Transverse colon (tissue), 4 donors: ENCODE data around the gene CCDC198. TPM values are rescaled to one million over a fixed set of nuclear protein-coding genes. Genes with fewer than 3 reads are reported as not detected.

ENCODE experiments used
- DNase-seq: peaks from one replicate; pipeline ENCODE4 v3.0.0-alpha.2; 2019
- H3K27ac ChIP-seq, 4 donors: fragments of 200-600 bp; sonication (generic); 2 replicates each; pipeline ENCODE4 v1.5.1; 2016 to 2018; ENCODE audit warnings: inconsistent platforms in 4 of 4
- H3K27me3 ChIP-seq: fragments of 200-600 bp; sonication (generic); 2 replicates; pipeline ENCODE4 v1.5.1; 2017; ENCODE audit warnings: inconsistent platforms
- H3K36me3 ChIP-seq, 4 donors: fragments of 200-600 bp; sonication (generic); 2 replicates each; pipeline ENCODE4 v1.5.1; 2017 to 2019; ENCODE audit warnings: inconsistent platforms in 4 of 4
- H3K4me1 ChIP-seq, 4 donors: fragments of 200-600 bp; sonication (generic); 2 replicates each; pipeline ENCODE4 v1.5.1; 2017 to 2020; ENCODE audit warnings: inconsistent platforms in 4 of 4
- H3K4me3 ChIP-seq, 4 donors: fragments of 200-600 bp; sonication (generic); 1 replicate in 1 of 4; 2 replicates in 3 of 4; pipeline versions ENCODE4 v1.5.1 to v1.6.1; 2017 to 2019; ENCODE audit warnings: inconsistent platforms in 4 of 4
- H3K9me3 ChIP-seq, 2 donors: fragments of 200-600 bp; sonication (generic); 2 replicates each; pipeline ENCODE4 v1.5.1; 2017 to 2019; ENCODE audit warnings: inconsistent platforms in 2 of 2
- CTCF ChIP-seq, 5 experiments: fragments of 200-600 bp in 3 of 5; fragments of 450-650 bp in 2 of 5; sonication (generic) in 3 of 5; IDR thresholded peaks; 1 replicate in 2 of 5; 2 replicates in 3 of 5; pipeline ENCODE4 v1.5.1; 2016 to 2017; ENCODE audit warnings: antibody characterized with exemption in 5 of 5, inconsistent platforms in 3 of 5, mild to moderate bottlenecking in 2 of 5, moderate library complexity in 1 of 5
- EP300 ChIP-seq: sonication (generic); formaldehyde crosslinking; IDR thresholded peaks from one replicate; pipeline ENCODE4 v1.6.1; 2017; ENCODE audit warnings: antibody characterized with exemption, low read depth
- POLR2A ChIP-seq: fragments of 450-650 bp; IDR thresholded peaks from one replicate; pipeline ENCODE4 v1.6.1; 2016; ENCODE audit warnings: antibody characterized with exemption, mild to moderate bottlenecking, moderate library complexity
- POLR2AphosphoS5 ChIP-seq, 3 donors: sonication (generic); formaldehyde crosslinking; IDR thresholded peaks; one replicate each; pipeline ENCODE4 v1.6.1; 2016; ENCODE audit warnings: antibody characterized with exemption in 3 of 3
- WGBS, 2 donors: methylation state at CpG; one replicate each; pipeline ENCODE4 v1.1.5; 2018; ENCODE audit warnings: low coverage in 1 of 2; 5-methylcytosine and 5-hydroxymethylcytosine counted together
- in situ Hi-C, 4 donors: fragments of 200-750 bp; cut with MboI; loops; one replicate each; pipeline versions ENCODE4 v1.15.0 to v1.15.1; 2017; ENCODE audit warnings: low sequenced_read_pairs in 3 of 4, low pct_ligation_motif_present in 1 of 4, low pct_unique_long_range_greater_than_20kb in 1 of 4
- intact Hi-C: fragments of 100-400 bp; cut with DNase I; formaldehyde crosslinking; loops from one replicate; pipeline ENCODE4 v1.15.1; 2023; ENCODE audit warnings: low total_unique reads
- total RNA-seq, 4 donors: library from RNA; depleted of rRNA; stranded (reverse); fragments of >200 nt; gene quantifications; one replicate each; pipeline ENCODE4 v1.1.0, GENCODE V29; 2016

The CCDC198 gene
- total RNA-seq, 4 donors from 2014 or later, result not detected

- in situ Hi-C loops, result loop anchor here in 1 of 4 donors (25.0 kb wide), 1 partner anchor 584 kb away; no protein-coding TSS in a partner anchor
- no peak for TF ChIP-seq EP300
- TF ChIP-seq POLR2AphosphoS5 (IDR thresholded peaks at IDR 0.05), result no peak
- no peak for TF ChIP-seq CTCF (IDR thresholded peaks at IDR 0.05)
Observed at GRCh38 chr14:57478050-57478449, 15.6 kb downstream of the CCDC198 start.

GRCh38 chr14:57470909-57471308, 22.7 kb downstream of the CCDC198 start:
- no peaks in the 10 kb centered on the region for H3K4me1 ChIP-seq
- DNase-seq, result no peak
- no peaks in the 10 kb centered on the region for H3K9me3 ChIP-seq
- H3K36me3 ChIP-seq, result no peaks in the 10 kb centered on the region
- intact Hi-C loops, result no loop called here
- no peak overlapping the region for H3K27ac ChIP-seq
- in situ Hi-C loops, result no loop called here
- H3K27me3 ChIP-seq, result no peaks in the 10 kb centered on the region
- H3K4me3 ChIP-seq, result no peak overlapping the region
- 88 to 90% methylated on average over 1 of the region's 1 CpG for WGBS, 2 donors
- TF ChIP-seq CTCF (IDR thresholded peaks at IDR 0.05), result no peak
- no peak for TF ChIP-seq EP300
- no peak for TF ChIP-seq POLR2AphosphoS5 (IDR thresholded peaks at IDR 0.05)
- no peak for TF ChIP-seq POLR2A

More at GRCh38 chr14:57478050-57478449, 15.6 kb downstream of the CCDC198 start:
- Histone ChIP-seq H3K4me3 (no peak overlapping the region), H3K27me3 (no peaks in the 10 kb centered on the region), H3K36me3 (no peaks in the 10 kb centered on the region), H3K4me1 (no peaks in the 10 kb centered on the region), H3K27ac (no peak overlapping the region), H3K9me3 (no peaks in the 10 kb centered on the region)
- intact Hi-C loops, result no loop called here
- 35 to 57% methylated on average over 2 of the region's 2 CpGs for WGBS, 2 donors
- no peak for DNase-seq

- WGBS, 2 donors, result 67% methylated on average over 6 of the region's 6 CpGs; no CpG with 5 or more reads in 1 of the 2 donors
- in situ Hi-C loops, result no loop called here
Observed at GRCh38 chr14:57464008-57464730, 29.5 kb downstream of the CCDC198 start.

GRCh38 chr14:57462551-57462950, 31.1 kb downstream of the CCDC198 start:
- Histone ChIP-seq H3K27ac (no peak overlapping the region), H3K27me3 (no peaks in the 10 kb centered on the region), H3K4me3 (no peak overlapping the region), H3K9me3 (no peaks in the 10 kb centered on the region), H3K36me3 (no peaks in the 10 kb centered on the region), H3K4me1 (no peaks in the 10 kb centered on the region)
- DNase-seq, result no peak
- intact Hi-C loops, result no loop called here
- in situ Hi-C loops, result no loop called here
- WGBS, 2 donors, result 73 to 84% methylated on average over 2 to 3 of the region's 3 CpGs
- TF ChIP-seq POLR2AphosphoS5 (IDR thresholded peaks at IDR 0.05) (no peak), CTCF (IDR thresholded peaks at IDR 0.05) (no peak), POLR2A (no peak), EP300 (no peak)

More at GRCh38 chr14:57464008-57464730, 29.5 kb downstream of the CCDC198 start:
- Histone ChIP-seq H3K27me3 (no peaks in the 10 kb centered on the region), H3K4me1 (no peaks in the 10 kb centered on the region), H3K9me3 (no peaks in the 10 kb centered on the region), H3K27ac (no peak overlapping the region), H3K4me3 (no peak overlapping the region), H3K36me3 (no peaks in the 10 kb centered on the region)
- no peak for TF ChIP-seq CTCF (IDR thresholded peaks at IDR 0.05)
- TF ChIP-seq EP300, result no peak
- no peak for TF ChIP-seq POLR2A
- DNase-seq, result no peak
- intact Hi-C loops, result no loop called here
